HFF-Myc (cell line): ENCODE measurements around the gene TNS1.

Experiments used
- DNase-seq: peaks from one replicate; pipeline ENCODE4 v3.0.0-alpha.2; 2011; ENCODE audit warnings: low read depth; ENCODE audit errors: extremely low read depth
- H3K4me3 ChIP-seq: replicated peaks from 2 replicates; pipeline ENCODE4 v1.5.1; 2011; ENCODE audit warnings: low read depth, mild to moderate bottlenecking, control low read depth, low read length
- CTCF ChIP-seq: IDR thresholded peaks from 2 replicates; pipeline ENCODE4 v1.5.1; 2012; ENCODE audit warnings: mild to moderate bottlenecking, low read depth, low read length, control low read depth; ENCODE audit errors: missing control alignments

Gene TNS1

GRCh38 chr2:218015586-218016521 is 13.1 kb upstream of the TNS1 start:
- no peak for DNase-seq
- H3K4me3 ChIP-seq: no peak overlapping the region
- no peak for TF ChIP-seq CTCF

GRCh38 chr2:218014706-218015585 is 12.2 kb upstream of the TNS1 start:
- TF ChIP-seq CTCF: no peak
- H3K4me3 ChIP-seq: no peak overlapping the region
- DNase-seq: no peak

- no peak for TF ChIP-seq CTCF
- DNase-seq: no peak
- H3K4me3 ChIP-seq: no peak overlapping the region
Observed at GRCh38 chr2:218013289-218013688, 10.5 kb upstream of the TNS1 start.

- DNase-seq: no peak
- no peak for TF ChIP-seq CTCF
Observed at GRCh38 chr2:218012284-218012683, 9.5 kb upstream of the TNS1 start.

GRCh38 chr2:218011653-218012040 is 8.9 kb upstream of the TNS1 start:
- TF ChIP-seq CTCF: no peak
- DNase-seq: no peak
- no peak overlapping the region for H3K4me3 ChIP-seq

More at GRCh38 chr2:218012284-218012683, 9.5 kb upstream of the TNS1 start:
- H3K4me3 ChIP-seq: no peak overlapping the region

- DNase-seq: no peak
- no peak for TF ChIP-seq CTCF
- H3K4me3 ChIP-seq: peak overlapping the region; percentile 55; the same call in 1 of the 2 replicates
Observed at GRCh38 chr2:218010984-218011652, 8.3 kb upstream of the TNS1 start.
